HG03280 (cell line): ENCODE results near the gene RPL10.
A peak's percentile ranks its signal among the peaks of the same experiment; 100 is the strongest.

ENCODE experiments used
- ATAC-seq: cut with Tn5 transposase; IDR thresholded peaks from one replicate; pipeline ENCODE4 v1.9.1; 2021; ENCODE audit warnings: mild to moderate bottlenecking, moderate library complexity; ENCODE audit not compliant: unreplicated experiment

RPL10 gene

DNA sequence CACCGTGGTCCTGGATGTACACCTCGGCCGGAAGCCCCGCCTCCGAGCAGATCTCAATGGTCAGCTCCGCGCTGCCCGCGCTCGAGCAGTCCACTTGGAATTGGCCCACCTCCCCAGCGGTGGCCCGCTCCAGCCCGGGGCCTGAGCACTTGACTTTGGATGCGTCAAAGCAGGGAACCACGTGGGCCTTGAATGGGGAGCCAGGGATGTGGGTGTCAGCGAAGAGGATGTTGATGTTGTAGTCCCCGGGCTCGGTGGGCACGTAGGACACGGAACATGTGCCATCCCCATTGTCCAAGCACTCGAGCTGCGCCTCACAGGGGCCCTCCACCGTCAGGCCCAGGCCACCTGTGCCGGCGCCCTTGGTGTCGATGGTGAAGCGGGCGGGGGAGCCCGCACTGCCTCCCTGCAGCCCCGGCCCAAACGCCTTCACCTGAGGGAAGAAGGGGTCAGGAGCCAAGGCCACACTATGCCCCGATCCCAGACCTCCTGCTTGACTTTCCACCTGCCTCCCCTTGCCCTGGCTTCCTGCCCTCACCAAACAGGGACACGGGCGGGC is 37.9 kb upstream of the RPL10 start:
- ATAC-seq, result no peak

DNA sequence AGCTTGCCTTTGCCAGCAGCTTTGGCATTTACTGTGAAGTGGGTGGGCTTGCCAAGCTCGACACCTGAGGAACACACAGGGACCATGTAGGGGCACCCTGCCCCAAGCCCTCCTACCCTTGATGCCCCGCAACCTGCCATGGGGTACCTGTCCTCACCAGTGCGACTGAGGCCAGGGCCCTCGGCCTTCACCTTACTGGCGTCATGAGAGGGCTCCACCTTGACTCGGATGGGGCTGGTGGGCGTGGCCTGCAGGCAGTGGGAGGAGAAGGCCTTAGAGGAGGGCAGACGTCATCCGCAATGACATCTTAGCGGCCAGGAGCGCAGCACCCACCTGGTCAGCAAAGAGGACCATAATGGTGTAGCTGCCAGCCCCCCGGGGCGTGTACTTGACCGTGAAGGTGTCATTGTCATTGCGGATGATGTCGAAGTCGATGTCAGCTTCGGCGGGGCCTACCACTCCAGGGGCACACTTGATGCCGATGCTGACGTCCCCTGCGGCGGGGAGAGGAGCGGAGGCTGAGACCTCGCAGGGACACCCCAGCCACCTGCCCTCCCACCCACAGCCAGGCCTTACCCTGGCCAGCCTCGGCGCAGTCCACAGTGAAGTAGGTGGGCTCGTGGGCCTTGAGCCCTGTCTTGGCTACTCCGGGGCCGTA is 36.0 kb upstream of the RPL10 start:
- ATAC-seq, result no peak

DNA sequence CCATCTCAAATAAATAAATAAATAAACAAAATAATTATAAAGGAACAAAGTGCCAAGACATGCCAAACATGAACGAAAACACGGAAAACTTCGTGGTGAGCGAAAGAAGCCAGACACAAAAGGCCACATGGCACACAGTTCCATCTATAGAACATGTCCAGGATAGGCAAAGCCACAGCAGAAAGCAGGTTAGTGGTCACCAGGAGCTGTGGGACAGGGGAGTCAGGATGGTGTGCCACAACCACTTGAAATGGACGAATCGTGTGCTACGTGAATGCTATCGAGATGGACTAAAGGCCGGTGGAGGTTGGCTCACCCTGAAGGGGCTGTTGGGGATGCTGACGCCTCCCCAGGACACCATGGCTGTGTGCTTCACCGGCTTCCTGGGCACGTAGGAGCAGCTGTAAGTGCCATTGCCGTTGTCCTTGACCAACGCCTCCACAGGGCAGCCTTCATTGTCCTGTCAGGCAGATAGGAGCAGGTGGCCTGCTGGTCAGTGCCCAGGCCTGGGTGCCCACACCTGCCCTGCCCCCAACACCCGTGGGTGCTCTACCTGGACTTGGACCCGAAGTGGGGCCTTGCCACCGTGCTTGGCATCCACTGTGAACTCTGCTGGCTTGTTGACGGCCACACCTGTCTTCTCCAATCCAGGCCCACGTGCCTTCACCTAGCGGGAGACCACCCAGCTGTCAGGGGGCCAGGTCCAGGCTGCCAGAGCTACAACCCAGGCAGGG is 34.3 kb upstream of the RPL10 start:
- no peak for ATAC-seq

DNA sequence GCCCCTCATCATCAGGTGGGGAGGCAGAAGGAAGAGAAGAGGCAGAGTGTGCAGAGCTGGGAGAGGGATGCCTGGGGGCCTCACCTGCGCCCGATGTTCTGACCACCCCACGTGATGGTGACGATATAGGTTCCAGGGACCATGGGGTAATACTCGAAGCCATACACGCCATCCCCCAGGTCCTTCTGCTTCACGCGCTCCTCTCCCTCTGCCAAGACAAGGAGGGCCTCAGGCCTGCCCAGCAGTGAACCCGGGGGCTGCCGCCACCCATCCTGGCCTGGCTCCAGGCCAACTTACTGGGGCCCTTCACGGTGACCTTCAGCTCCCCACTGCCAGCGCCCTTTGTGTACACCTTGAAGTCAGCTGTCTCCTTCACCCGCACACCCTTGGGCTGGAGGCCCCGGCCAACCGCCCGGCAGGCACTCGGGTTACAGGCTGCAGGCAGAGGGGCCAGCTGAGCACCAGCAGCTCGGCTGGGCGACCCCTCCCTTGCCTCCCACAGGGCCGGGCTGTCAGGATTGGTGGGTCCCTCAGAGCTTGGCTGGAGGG is 33.1 kb upstream of the RPL10 start:
- no peak for ATAC-seq

DNA sequence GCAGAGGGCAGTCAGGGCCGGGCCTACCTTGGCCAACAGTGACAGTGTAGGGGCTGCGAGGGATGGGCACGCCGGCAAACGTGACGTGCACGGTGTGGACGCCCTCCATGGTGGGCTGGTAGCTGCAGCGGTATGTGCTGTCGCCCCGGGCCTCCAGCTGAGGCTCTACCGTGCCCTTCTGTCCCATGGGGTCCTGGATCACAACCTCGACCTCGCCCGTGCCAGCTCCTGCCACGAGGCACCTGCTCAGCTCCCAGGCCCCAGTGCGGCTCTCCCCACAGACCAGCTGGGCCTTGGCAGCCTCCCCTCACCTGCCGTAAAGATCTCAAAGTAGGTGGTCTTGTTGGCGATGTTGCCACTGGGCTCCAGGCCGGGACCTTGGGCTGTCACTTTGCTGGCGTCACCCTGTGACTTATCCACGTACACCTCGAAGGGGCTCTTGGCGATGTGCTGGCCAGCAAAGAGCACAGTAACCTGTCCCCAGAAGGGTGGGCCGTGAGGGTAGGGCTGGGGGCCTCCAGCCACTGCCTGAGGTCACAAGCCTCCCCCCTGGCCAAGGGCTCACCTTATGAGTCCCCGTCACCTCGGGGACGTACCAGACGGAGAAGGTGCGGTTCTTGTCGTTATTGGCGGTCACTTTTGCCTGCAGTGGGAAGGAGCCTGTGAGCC is 32.0 kb upstream of the RPL10 start:
- no peak for ATAC-seq

DNA sequence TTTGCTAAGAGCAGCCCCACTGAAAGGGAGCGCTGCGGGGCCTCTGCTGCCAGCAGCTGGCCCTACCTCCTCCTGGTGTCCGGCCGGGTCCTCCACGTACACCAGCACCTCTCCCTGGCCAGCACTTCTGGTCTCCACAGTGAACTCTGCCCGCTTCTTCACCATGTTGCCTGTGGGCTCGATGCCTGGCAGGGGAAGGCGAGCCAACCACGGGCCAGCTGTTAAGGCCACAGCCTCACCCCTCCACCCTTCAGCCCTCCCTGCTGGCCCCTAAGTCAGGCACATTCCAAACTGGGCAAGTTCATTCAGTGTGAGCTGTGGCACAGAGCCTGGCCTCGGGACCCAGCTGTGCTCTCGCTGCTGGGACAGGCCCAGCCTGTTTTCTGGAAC is 31.5 kb upstream of the RPL10 start:
- no peak for ATAC-seq

DNA sequence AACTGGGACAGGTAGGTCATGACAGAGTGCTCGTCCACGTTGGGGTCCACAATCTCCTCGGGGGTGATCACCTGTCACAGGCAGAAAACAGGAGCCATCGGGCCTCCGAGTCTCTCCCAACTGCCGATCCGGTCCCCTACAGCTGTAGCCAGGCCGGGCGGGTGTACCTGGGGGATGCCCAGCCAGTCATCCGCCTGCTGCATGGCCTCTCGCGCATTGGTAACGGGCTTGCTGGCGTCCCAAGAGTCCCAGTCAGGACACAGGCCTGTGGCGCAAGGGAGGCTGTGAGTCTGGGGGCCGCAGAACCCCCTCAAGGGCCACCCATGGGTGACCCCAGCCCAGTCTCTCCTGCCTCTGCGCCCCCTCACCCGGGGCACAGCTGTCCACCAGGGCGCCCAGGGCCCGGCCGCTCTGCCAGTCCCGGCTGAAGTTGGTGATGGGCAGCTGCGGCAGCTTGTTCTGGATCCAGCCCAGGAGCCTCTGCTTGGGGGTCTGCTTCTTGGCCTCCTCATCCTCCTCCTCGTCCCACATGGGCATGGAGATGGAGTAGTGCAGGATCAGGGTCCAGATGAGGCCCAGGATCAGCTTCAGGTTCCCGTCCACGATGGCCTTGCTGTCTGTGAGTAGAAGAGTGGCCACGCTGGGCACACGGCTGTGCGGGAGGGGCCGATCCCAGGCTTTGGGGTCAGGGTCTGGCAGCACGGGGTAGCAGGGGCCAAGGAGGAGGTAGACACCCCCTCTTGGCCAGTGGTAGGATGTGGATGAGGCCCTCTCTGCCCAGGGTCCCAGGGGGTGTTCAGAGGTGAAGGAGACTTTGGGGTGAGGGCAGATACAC is 30.5 kb upstream of the RPL10 start:
- ATAC-seq, result no peak

DNA sequence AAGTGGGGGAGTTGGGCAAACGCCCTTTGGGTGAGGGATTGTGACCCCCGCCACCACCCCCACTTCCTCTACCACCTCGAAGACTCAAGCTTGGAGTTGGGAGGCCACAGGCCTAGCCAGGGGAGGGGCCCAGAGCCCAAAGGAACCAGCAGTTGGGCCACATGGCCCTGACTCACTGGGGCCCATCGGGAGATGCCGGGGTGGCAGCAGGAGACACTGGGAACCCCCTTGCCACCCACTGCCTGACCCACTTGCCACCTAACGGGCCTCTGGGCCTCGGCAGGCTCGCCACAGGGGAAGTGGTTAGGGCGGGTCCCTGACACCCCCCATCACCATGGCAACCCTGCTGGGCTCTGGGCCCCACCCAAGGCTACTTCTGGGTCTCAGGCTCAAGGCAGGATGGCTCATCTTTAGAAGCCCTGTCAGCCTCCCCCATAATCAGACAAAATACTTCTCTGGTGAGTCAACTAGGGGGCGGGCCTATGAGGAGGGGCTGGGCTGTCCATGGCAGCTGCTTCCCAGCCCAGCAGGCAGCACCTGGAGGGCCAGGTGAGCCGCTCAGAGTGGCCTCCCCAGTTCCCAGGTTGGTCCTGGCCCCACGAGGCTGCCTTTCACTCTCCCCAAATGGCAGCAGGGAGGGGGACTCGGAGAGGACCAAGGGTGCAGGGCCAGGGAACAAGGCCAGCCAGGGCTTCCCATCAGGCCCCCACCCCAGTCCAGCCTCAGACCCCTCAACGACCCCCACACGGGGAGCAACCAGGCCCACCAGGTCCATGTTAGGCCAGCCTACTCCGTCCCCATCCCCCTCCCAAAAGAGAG is 29.3 kb upstream of the RPL10 start:
- ATAC-seq, result peak; percentile 24

DNA sequence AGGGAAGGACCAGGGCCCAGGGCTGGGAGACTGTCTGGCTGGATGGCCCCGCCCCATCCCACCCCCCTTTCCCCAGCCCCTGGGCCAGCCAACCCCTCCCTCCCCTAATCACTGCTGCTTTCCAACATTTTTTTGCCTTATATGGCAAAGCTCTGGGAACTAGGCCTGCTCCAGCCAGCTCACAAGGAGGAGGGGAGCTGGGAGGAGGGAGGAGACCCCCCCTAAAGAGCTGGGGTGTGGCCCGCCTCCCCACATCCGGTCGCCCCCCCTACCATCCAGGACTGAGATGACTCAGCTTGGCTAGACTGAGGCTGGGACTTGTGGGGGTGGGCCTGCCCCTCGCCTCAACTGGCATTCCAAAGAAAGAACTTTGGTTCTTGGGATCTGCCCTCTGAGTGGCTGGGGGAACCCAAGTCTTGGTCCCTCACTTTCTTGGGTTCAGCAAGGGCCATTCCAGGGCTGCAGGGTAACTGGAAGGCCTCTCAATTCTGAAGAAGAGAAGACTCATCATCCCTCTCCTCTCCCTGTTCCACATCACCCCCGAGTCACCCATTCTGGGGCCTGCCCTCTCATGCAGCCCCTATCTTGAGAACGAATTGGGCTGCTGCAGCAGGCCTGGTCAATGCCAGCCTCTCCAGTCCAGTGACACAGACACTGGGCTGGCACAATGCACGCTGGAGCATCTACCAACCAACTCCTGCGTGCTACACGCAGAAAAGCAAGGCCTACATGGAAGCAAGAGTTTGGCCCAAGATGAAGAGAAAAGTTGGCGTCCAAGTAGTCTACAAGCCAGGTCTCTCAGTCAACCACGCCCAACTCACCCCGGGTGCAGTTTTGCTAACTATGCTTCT is 28.5 kb upstream of the RPL10 start:
- no peak for ATAC-seq

DNA sequence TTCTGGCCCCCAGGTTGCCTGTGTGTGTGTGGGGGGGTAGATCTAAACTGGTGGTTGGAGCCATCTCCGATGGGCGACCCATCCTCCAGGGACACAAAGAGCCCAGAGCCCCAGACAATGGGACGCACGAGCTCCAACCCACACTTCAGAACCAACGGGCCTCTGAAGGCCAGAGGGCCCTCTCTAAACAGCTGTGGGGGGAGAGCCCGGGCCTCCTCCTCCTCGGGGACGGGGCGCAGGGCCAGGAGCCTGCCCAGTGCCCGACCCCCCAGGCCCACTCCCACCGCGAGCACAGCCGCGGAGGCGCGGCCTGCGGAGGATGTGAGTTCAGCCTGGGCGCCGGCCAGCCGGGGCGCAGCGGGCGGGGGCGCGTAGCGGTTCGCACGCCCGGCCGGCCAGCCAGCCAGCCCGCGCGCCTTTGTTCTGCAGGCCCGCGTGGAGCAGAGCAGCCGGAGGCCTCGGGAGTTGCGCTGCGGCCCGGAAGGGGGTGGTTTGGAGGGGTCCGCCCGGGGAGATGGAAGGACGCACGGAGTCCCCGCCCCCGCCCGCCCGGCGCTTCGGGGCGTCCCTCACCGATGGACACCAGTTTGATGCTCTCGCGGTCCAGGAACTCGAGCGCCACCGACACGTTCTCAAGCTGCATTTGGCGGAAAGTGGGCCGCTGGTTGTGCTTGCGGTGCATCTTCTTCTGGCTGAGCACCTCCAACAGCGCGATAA is 27.7 kb upstream of the RPL10 start:
- no peak for ATAC-seq

DNA sequence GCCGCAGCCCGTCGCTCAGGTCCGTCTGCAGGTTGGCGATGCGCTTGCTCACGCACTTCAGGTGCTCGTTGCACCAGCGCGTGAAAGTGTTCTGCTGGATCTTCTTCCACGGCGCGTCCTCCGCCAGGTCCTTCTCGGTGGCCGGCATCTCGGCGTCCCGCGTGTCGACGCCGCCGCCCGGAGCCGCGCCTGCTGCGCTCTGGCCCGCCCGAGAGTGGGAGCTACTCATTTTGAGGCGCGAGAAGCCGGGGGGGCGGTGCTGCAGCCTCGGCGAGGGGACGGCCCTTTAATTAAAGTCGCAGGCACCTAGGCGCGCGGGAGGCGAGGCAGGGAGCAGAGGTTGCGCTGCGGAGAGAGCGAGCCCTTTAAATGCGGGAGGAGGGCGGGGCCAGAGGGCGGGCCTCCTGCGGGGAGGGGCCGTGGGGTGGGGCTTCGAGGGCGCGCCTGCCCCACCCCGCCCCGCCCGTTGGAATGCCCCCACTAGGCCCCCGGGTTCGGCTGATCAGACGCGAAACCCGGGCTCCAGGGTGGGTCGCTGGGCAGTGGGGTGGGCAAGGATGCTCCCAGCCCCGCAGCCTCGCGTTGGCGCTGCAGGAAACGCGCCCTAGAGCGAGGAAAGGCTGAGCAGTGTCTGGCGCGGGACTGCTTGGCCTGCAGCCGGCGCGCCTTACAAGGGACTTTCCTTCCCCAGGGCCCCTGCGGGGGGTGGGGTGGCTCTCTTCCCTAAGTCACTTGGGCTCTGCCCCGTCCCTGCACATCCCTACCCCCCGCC is 27.0 kb upstream of the RPL10 start:
- peak; percentile 77 for ATAC-seq

DNA sequence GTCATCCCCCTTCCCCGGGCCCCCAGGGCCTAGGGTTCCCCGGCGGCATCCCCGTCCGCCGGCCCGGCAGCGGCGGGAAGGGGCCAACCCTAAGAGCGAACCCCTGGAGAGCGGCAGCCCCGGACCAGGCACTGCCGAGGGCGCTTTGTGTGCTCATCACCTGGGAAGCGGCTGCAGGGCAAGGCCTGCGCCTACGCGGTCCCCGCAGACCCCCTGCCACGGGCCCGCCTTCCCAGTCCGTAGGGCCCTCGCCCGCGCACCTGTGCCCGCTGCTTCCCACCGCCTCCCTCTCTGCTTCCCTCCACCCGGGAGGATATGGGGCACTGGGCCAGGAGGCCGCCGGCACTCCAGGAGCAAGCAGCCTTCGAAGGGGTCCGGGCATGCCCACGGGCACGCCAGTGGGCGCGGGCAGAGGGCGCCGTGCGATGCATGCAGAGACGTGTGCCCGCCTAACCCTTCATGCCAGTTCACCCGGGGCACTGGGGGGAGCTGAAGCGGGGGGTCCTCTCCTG is 26.3 kb upstream of the RPL10 start:
- peak; percentile 1 for ATAC-seq

DNA sequence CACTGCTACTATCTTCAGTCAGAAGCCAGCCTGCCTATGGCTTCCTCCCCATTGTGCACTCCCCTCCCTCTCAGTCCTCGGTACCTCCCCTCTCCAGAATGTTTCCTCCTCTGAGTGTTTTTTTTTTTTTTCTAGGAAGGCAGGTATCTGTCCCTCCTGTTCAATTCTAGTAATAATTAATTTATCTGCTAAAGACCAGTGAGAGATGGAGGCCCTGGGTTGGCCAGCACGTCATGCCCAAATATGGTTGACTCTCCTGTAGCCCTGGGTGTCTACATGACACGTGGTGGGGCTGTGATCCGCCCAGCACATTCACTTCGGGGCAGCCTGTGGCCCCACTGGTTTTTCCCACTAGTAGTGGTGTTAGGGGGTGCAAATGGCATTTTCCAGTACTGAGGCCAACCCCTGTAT is 25.6 kb upstream of the RPL10 start:
- ATAC-seq, result no peak

DNA sequence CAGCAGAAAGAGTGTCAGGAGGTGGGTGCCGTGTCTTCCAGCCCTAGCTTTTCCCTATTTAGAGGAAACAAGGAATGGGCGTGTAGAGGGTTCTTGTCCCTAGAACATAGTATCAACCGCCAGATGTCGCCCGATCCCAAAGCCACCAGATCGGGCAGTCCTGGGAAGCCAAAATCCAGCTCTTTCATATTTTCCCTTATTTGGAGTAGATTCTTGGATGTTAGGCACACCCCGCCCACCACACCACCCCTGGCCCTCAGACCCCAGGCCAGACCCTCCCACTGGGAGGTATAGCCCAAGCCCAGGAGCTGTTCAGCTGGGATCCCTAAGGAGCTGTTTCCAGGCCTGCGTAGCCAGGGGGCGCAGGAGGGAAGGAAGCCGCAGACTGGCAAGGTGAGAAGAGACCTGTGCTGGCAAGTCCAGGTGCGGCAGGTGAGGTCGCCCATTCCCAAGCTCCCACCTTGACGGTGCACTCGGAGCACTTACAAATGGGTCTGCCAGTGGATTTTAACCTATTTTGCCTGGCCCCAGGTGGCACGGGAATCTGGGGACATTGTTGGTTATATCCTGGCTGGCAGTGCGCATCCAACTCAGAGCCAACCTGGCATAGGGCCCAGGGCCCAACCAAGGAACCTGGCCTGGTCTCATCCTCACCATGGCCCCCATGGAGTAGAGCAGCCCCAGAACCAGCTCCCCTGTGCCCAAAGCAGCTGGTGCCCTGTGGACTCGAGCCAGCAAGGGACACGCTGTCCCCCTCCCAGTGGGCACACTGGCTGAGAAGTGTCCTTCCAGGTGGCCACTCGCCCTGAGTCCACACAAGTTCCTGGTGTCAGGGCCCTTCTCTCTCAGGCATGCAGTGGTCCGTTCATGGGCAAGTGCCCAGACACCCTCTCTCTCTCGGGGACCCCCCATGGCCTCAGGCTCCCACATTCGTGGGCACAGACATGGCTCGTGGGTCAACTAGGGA is 24.6 kb upstream of the RPL10 start:
- ATAC-seq, result no peak

DNA sequence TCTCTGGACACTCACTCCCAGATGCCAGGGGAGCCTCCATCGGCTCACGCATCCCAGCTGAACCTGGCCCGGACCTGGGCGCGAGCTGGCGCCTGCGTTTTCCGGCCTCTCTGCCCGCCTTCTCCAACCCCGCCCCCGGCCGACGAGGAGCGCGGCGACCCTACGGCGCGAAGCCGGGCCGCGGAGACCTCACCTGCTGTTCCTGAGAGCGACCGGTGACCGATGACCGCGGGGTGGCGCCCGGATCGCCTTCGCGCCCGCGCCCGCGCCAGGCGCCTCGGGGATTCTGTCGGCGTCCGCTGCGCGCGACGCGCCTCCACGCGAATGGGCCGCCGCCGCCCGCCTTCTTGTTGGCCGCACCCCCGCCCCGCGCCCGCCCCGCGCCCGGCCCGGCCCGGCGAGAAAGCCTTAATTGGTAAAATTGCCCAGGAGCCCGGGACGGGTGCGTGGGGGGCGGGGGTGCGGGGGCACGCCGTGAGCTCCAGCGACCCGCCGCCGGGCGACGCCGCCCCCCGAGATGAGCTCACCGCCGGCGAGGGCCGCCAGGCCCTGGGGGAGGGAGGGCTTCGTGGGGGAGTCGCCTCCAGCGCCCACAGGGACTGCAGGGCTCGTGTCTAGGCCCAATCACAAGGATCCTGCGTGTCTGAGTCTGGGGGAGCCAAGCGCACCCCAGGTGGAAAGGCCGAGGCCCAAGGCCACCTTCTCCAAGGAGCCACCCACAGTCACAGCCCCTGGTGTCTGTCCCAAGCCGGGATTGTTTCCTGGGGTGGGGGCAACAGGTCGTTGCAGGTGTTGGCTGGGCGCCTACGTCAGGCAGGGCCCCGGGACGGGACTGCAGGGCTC is 23.6 kb upstream of the RPL10 start, which contains the start of gene FLNA:
Gene FLNA (minus strand): TSS at position 322 of the 843 bp plus-strand sequence. CDS start 3,389 bp downstream, outside the sequence.
- no peak for ATAC-seq
